Stomach (tissue), 4 donors: ENCODE data around the gene LDLRAD3.

Source experiments
- CTCF ChIP-seq, 7 experiments: fragments of 450-650 bp in 4 of 7; fragments of 200-600 bp in 3 of 7; sonication (generic) in 3 of 7; IDR thresholded peaks; one replicate each; pipeline ENCODE4 v1.5.1; 2016 to 2019; ENCODE audit warnings: antibody characterized with exemption in 7 of 7, control low read depth in 2 of 7, mild to moderate bottlenecking in 1 of 7
- EP300 ChIP-seq: sonication (generic); formaldehyde crosslinking; IDR thresholded peaks from one replicate; pipeline ENCODE4 v1.6.1; 2017; ENCODE audit warnings: antibody characterized with exemption
- POLR2A ChIP-seq, 4 donors: fragments of 450-650 bp; IDR thresholded peaks; one replicate each; pipeline ENCODE4 v1.6.1; 2016; ENCODE audit warnings: antibody characterized with exemption in 4 of 4, control low read depth in 2 of 4, mild to moderate bottlenecking in 1 of 4, moderate library complexity in 1 of 4
- POLR2AphosphoS5 ChIP-seq, 3 donors: sonication (generic); formaldehyde crosslinking; IDR thresholded peaks; one replicate each; pipeline ENCODE4 v1.6.1; 2016; ENCODE audit warnings: antibody characterized with exemption in 3 of 3

GRCh38 chr11:35918716-35919115, 25.1 kb upstream of the LDLRAD3 start:
- no peak for TF ChIP-seq CTCF (IDR thresholded peaks at IDR 0.05)
- no peak for TF ChIP-seq POLR2A (IDR thresholded peaks at IDR 0.05)
- no peak for TF ChIP-seq POLR2AphosphoS5 (IDR thresholded peaks at IDR 0.05)
- TF ChIP-seq EP300, result no peak
